Measurements from ENCODE around the gene C9orf40. TPM values are rescaled to one million over a fixed set of nuclear protein-coding genes. Genes with fewer than 3 reads are reported as not detected.
A peak's percentile ranks its signal among the peaks of the same experiment; 100 is the strongest.

Gene C9orf40
- polyA plus RNA-seq (2012; ENCODE audit: low read depth, missing spikeins) = 6.2 TPM

- peak; percentile 68 for DNase-seq (ENCODE audit: insufficient read length, low spot score)
- FAIRE-seq = peak; percentile 94
- peak; percentile 11; the same call in 1 of the 2 replicates for TF ChIP-seq POLR2A (IDR thresholded peaks at IDR 0.05; ENCODE audit: low read depth, low read length)
- 0 out of 2 replicates have a peak, but pooled peaks have one; percentile 19 for TF ChIP-seq TAF1 (IDR thresholded peaks at IDR 0.05; ENCODE audit: low read depth, low read length)
- TF ChIP-seq POU2F2 (IDR thresholded peaks at IDR 0.05; ENCODE audit: low read depth, low read length) = no peak
- TF ChIP-seq POLR2AphosphoS5 (IDR thresholded peaks at IDR 0.05; ENCODE audit: low read depth, low read length) = peak; percentile 53; the same call in 1 of the 2 replicates
- TF ChIP-seq SPI1 (IDR thresholded peaks at IDR 0.05; ENCODE audit: low read depth, low read length) = peak; percentile 16; the same call in 1 of the 2 replicates
- peak; percentile 48 for TF ChIP-seq PAX5 (IDR thresholded peaks at IDR 0.05; ENCODE audit: insufficient read depth, low read length, severe bottlenecking)
These were observed at the start of gene C9orf40 for GRCh38 chr9:74952201-74953151. C9orf40 (minus strand) TSS chr9:74952912; CDS start chr9:74952611, 301 bp downstream.

GRCh38 chr9:75001719-75002421, 49.2 kb upstream of the C9orf40 start:
- DNase-seq (ENCODE audit: insufficient read length, low spot score) (no peak), FAIRE-seq (peak; percentile 94)
- no peak for TF ChIP-seq SPI1 (IDR thresholded peaks at IDR 0.05; ENCODE audit: low read depth, low read length)
- TF ChIP-seq PAX5 (IDR thresholded peaks at IDR 0.05; ENCODE audit: insufficient read depth, low read length, severe bottlenecking) = no peak
- TF ChIP-seq POU2F2 (IDR thresholded peaks at IDR 0.05; ENCODE audit: low read depth, low read length) = no peak
- TF ChIP-seq POLR2A (IDR thresholded peaks at IDR 0.05; ENCODE audit: low read depth, low read length) = no peak
- TF ChIP-seq TAF1 (IDR thresholded peaks at IDR 0.05; ENCODE audit: low read depth, low read length) = no peak
- TF ChIP-seq POLR2AphosphoS5 (IDR thresholded peaks at IDR 0.05; ENCODE audit: low read depth, low read length) = no peak

GRCh38 chr9:75000835-75001234, 48.1 kb upstream of the C9orf40 start:
- no peak for DNase-seq (ENCODE audit: insufficient read length, low spot score)
- FAIRE-seq = no peak
- TF ChIP-seq SPI1 (IDR thresholded peaks at IDR 0.05; ENCODE audit: low read depth, low read length) (peak; percentile 81), PAX5 (IDR thresholded peaks at IDR 0.05; ENCODE audit: insufficient read depth, low read length, severe bottlenecking) (no peak), POLR2A (IDR thresholded peaks at IDR 0.05; ENCODE audit: low read depth, low read length) (no peak)

GRCh38 chr9:74985041-74985440, 32.3 kb upstream of the C9orf40 start:
- FAIRE-seq (no peak), DNase-seq (ENCODE audit: insufficient read length, low spot score) (no peak)
- TF ChIP-seq SPI1 (IDR thresholded peaks at IDR 0.05; ENCODE audit: low read depth, low read length) = no peak
- no peak for TF ChIP-seq POLR2AphosphoS5 (IDR thresholded peaks at IDR 0.05; ENCODE audit: low read depth, low read length)
- no peak for TF ChIP-seq PAX5 (IDR thresholded peaks at IDR 0.05; ENCODE audit: insufficient read depth, low read length, severe bottlenecking)
- no peak for TF ChIP-seq POU2F2 (IDR thresholded peaks at IDR 0.05; ENCODE audit: low read depth, low read length)
- no peak for TF ChIP-seq TAF1 (IDR thresholded peaks at IDR 0.05; ENCODE audit: low read depth, low read length)
- TF ChIP-seq POLR2A (IDR thresholded peaks at IDR 0.05; ENCODE audit: low read depth, low read length) = no peak

GRCh38 chr9:74983709-74984108, 31.0 kb upstream of the C9orf40 start:
- no peak for TF ChIP-seq POU2F2 (IDR thresholded peaks at IDR 0.05; ENCODE audit: low read depth, low read length)
- no peak for TF ChIP-seq SPI1 (IDR thresholded peaks at IDR 0.05; ENCODE audit: low read depth, low read length)
- TF ChIP-seq POLR2A (IDR thresholded peaks at IDR 0.05; ENCODE audit: low read depth, low read length) = no peak
- no peak for TF ChIP-seq POLR2AphosphoS5 (IDR thresholded peaks at IDR 0.05; ENCODE audit: low read depth, low read length)
- TF ChIP-seq TAF1 (IDR thresholded peaks at IDR 0.05; ENCODE audit: low read depth, low read length) = no peak
- TF ChIP-seq PAX5 (IDR thresholded peaks at IDR 0.05; ENCODE audit: insufficient read depth, low read length, severe bottlenecking) = no peak
- DNase-seq (ENCODE audit: insufficient read length, low spot score) (no peak), FAIRE-seq (no peak)

GRCh38 chr9:74979844-74980243, 27.1 kb upstream of the C9orf40 start:
- no peak for DNase-seq (ENCODE audit: insufficient read length, low spot score)
- FAIRE-seq = no peak
- no peak for TF ChIP-seq TAF1 (IDR thresholded peaks at IDR 0.05; ENCODE audit: low read depth, low read length)
- no peak for TF ChIP-seq POLR2A (IDR thresholded peaks at IDR 0.05; ENCODE audit: low read depth, low read length)
- no peak for TF ChIP-seq SPI1 (IDR thresholded peaks at IDR 0.05; ENCODE audit: low read depth, low read length)
- no peak for TF ChIP-seq POLR2AphosphoS5 (IDR thresholded peaks at IDR 0.05; ENCODE audit: low read depth, low read length)
- TF ChIP-seq PAX5 (IDR thresholded peaks at IDR 0.05; ENCODE audit: insufficient read depth, low read length, severe bottlenecking) = no peak
- TF ChIP-seq POU2F2 (IDR thresholded peaks at IDR 0.05; ENCODE audit: low read depth, low read length) = no peak

GRCh38 chr9:74977287-74977686, 24.6 kb upstream of the C9orf40 start:
- FAIRE-seq (no peak), DNase-seq (ENCODE audit: insufficient read length, low spot score) (no peak)
- TF ChIP-seq POLR2AphosphoS5 (IDR thresholded peaks at IDR 0.05; ENCODE audit: low read depth, low read length) (no peak), POU2F2 (IDR thresholded peaks at IDR 0.05; ENCODE audit: low read depth, low read length) (no peak), PAX5 (IDR thresholded peaks at IDR 0.05; ENCODE audit: insufficient read depth, low read length, severe bottlenecking) (no peak)

- FAIRE-seq (no peak), DNase-seq (ENCODE audit: insufficient read length, low spot score) (no peak)
- TF ChIP-seq POLR2AphosphoS5 (IDR thresholded peaks at IDR 0.05; ENCODE audit: low read depth, low read length) = no peak
- TF ChIP-seq POLR2A (IDR thresholded peaks at IDR 0.05; ENCODE audit: low read depth, low read length) = no peak
These were observed 22.8 kb upstream of the C9orf40 start for GRCh38 chr9:74975538-74975937.

GRCh38 chr9:74974558-74974957, 21.8 kb upstream of the C9orf40 start:
- FAIRE-seq (no peak), DNase-seq (ENCODE audit: insufficient read length, low spot score) (no peak)
- TF ChIP-seq POLR2A (IDR thresholded peaks at IDR 0.05; ENCODE audit: low read depth, low read length) (no peak), POU2F2 (IDR thresholded peaks at IDR 0.05; ENCODE audit: low read depth, low read length) (no peak), TAF1 (IDR thresholded peaks at IDR 0.05; ENCODE audit: low read depth, low read length) (no peak), PAX5 (IDR thresholded peaks at IDR 0.05; ENCODE audit: insufficient read depth, low read length, severe bottlenecking) (no peak), POLR2AphosphoS5 (IDR thresholded peaks at IDR 0.05; ENCODE audit: low read depth, low read length) (no peak), SPI1 (IDR thresholded peaks at IDR 0.05; ENCODE audit: low read depth, low read length) (no peak)

All from GM12891 (cell line).